Loucy (cell line): ENCODE data around the gene MMP12.

ENCODE experiments used
- EZH2phosphoT487 ChIP-seq: fragments of 200-600 bp; IDR thresholded peaks from 2 replicates; pipeline ENCODE4 v1.6.1; 2018; ENCODE audit warnings: antibody characterized with exemption, mild to moderate bottlenecking, moderate library complexity, borderline replicate concordance
- TF ChIP-seq, protein P1 (sequence below): fragments of 200-600 bp; sonication (generic); conservative IDR thresholded peaks from 2 replicates; pipeline ENCODE4 v1.5.1; 2014; ENCODE audit warnings: mild to moderate bottlenecking, antibody characterized with exemption, low read length

DNA sequence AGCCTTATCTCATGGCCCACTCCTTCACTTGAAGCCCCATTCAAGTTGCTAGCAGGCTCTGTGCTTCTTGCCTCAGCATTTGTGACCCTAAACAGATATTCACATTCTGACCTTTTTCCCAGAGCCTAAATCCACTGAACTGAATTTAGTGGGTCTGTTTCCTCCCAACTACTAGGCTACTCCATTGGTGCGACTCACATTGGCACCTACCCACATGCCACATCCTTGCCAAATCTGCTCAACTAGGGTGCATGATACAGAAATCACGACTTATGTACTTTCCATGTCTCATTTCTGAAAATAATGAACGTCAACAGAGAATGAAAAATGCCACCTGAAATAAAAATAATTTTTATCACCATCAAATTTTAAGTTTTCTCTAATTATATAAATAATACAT is 8.4 kb upstream of the MMP12 start:
- TF ChIP-seq, protein P1, sequence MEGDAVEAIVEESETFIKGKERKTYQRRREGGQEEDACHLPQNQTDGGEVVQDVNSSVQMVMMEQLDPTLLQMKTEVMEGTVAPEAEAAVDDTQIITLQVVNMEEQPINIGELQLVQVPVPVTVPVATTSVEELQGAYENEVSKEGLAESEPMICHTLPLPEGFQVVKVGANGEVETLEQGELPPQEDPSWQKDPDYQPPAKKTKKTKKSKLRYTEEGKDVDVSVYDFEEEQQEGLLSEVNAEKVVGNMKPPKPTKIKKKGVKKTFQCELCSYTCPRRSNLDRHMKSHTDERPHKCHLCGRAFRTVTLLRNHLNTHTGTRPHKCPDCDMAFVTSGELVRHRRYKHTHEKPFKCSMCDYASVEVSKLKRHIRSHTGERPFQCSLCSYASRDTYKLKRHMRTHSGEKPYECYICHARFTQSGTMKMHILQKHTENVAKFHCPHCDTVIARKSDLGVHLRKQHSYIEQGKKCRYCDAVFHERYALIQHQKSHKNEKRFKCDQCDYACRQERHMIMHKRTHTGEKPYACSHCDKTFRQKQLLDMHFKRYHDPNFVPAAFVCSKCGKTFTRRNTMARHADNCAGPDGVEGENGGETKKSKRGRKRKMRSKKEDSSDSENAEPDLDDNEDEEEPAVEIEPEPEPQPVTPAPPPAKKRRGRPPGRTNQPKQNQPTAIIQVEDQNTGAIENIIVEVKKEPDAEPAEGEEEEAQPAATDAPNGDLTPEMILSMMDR: no peak
- no peak for TF ChIP-seq EZH2phosphoT487
